K562 (cell line): ENCODE measurements around the gene FAM240A. TPM values are rescaled to one million over a fixed set of nuclear protein-coding genes. Genes with fewer than 3 reads are reported as not detected.

Source experiments
- ATAC-seq: fragments of 200-7000 bp; cut with Tn5 transposase; 3 replicates; pipeline ENCODE4 v1.9.1; 2020; ENCODE audit warnings: moderate library complexity
- BruUV-seq: library from RNA; stranded (reverse); fragments of 400-500 nt; replicated peaks from 2 replicates; lab custom pipeline; 2021; lab: Mats Ljungman, UMichigan
- CTCF ChIA-PET: fragments of 300-600 bp; formaldehyde crosslinking; extraction: SDS; loops from one replicate; lab custom pipeline; 2021; ENCODE audit warnings: low intra/inter-chr PET ratio; lab: Yijun Ruan, JAX
- POLR2A ChIA-PET: fragments of 300-600, 350-650 bp; sonication (Branson Sonifier 250); formaldehyde crosslinking; extraction: SDS; loops from one replicate; lab custom pipeline; 2021; ENCODE audit warnings: antibody characterized with exemption, inconsistent platforms; lab: Yijun Ruan, JAX
- DNase-seq, 4 experiments: peaks; one replicate each; pipeline versions ENCODE4 v3.0.0 to v3.0.0-alpha.2; 2011 to 2018; ENCODE audit warnings: low spot score in 3 of 4, mixed read lengths in 3 of 4; ENCODE audit errors: extremely low read depth in 1 of 4
- FAIRE-seq: peaks from 2 replicates; lab custom pipeline; 2011; peaks lifted over from hg19 to GRCh38; lab: Jason Lieb, UNC
- H2AFZ ChIP-seq: 2 replicates; pipeline ENCODE4 v1.6.0; 2011; ENCODE audit warnings: low read depth, low read length, control low read depth, inconsistent platforms
- H3K27ac ChIP-seq: fragments of 200-600 bp; 3 replicates; pipeline ENCODE4 v1.8.0; 2011; ENCODE audit warnings: low read depth, mild to moderate bottlenecking, control low read depth, inconsistent platforms, low read length, moderate library complexity, mixed read lengths; ENCODE audit errors: extremely low read depth
- H3K27me3 ChIP-seq, 2 experiments: fragments of 300-600 bp in 1 of 2; 2 replicates in 1 of 2; 3 replicates in 1 of 2; pipeline versions ENCODE4 v1.6.0 to v1.8.0; 2011; ENCODE audit warnings: inconsistent platforms in 2 of 2, low read length in 2 of 2, mild to moderate bottlenecking in 1 of 2, mixed read lengths in 1 of 2, moderate library complexity in 1 of 2; ENCODE audit not compliant: control insufficient read depth in 2 of 2, insufficient read depth in 2 of 2
- H3K36me3 ChIP-seq: fragments of 300-600 bp; 3 replicates; pipeline ENCODE4 v1.8.0; 2011; ENCODE audit warnings: mild to moderate bottlenecking, low read length, inconsistent platforms; ENCODE audit not compliant: control insufficient read depth, insufficient read depth
- H3K4me1 ChIP-seq, 2 experiments: fragments of 200-600 bp in 1 of 2; replicated peaks in 1 of 2; 2 replicates in 1 of 2; 3 replicates in 1 of 2; pipeline versions ENCODE4 v1.5.1 to v1.8.0; 2011; ENCODE audit warnings: inconsistent platforms in 2 of 2, low read length in 2 of 2, mild to moderate bottlenecking in 1 of 2, mixed read lengths in 1 of 2, moderate library complexity in 1 of 2; ENCODE audit not compliant: control insufficient read depth in 2 of 2, insufficient read depth in 2 of 2
- H3K4me2 ChIP-seq: 2 replicates; pipeline ENCODE4 v1.6.1; 2011; ENCODE audit warnings: low read length, control low read depth, inconsistent platforms, mixed read lengths; ENCODE audit not compliant: insufficient read depth
- H3K4me3 ChIP-seq: fragments of 200-600 bp; sonication (generic), shearing (Covaris generic); 2 replicates; pipeline ENCODE4 v1.5.1; 2016; ENCODE audit warnings: control low read depth, inconsistent platforms
- H3K79me2 ChIP-seq: fragments of 200-600 bp; 3 replicates; pipeline ENCODE4 v1.8.0; 2011; ENCODE audit warnings: low read length, inconsistent platforms; ENCODE audit not compliant: control insufficient read depth, insufficient read depth
- H3K9ac ChIP-seq, 2 experiments: 2 replicates each; pipeline versions ENCODE4 v1.6.0 to v1.6.1; 2011; ENCODE audit warnings: low read depth in 2 of 2, low read length in 2 of 2, control low read depth in 1 of 2, inconsistent platforms in 1 of 2, mild to moderate bottlenecking in 1 of 2, mixed read lengths in 1 of 2; ENCODE audit not compliant: insufficient read depth in 1 of 2
- H3K9me1 ChIP-seq: one replicate; pipeline ENCODE4 v1.6.0; 2011; ENCODE audit warnings: inconsistent platforms, mild to moderate bottlenecking, low read length, moderate library complexity; ENCODE audit not compliant: control insufficient read depth, insufficient read depth
- H3K9me3 ChIP-seq: replicated peaks from 2 replicates; pipeline ENCODE4 v1.5.1; 2011; ENCODE audit warnings: low read depth, low read length, inconsistent platforms; ENCODE audit not compliant: control insufficient read depth, insufficient read depth
- H4K20me1 ChIP-seq: replicated peaks from 2 replicates; pipeline ENCODE4 v1.6.1; 2011; ENCODE audit warnings: low read length, inconsistent platforms, mixed read lengths; ENCODE audit not compliant: control insufficient read depth, insufficient read depth
- CGGBP1 ChIP-seq: fragments of 250-450 bp; sonication (Bioruptor Pico); IDR thresholded peaks from 2 replicates; pipeline ENCODE4 v1.9.0; 2021; ENCODE audit warnings: mild to moderate bottlenecking
- CTCF ChIP-seq, 3 experiments: IDR thresholded peaks in 2 of 3; conservative IDR thresholded peaks in 1 of 3; 2 replicates each; pipeline ENCODE4 v1.5.1; 2011 to 2012; ENCODE audit warnings: low read length in 3 of 3, mild to moderate bottlenecking in 3 of 3, control low read depth in 2 of 3, improper control_type of control experiment in 1 of 3, inconsistent platforms in 1 of 3, low read depth in 1 of 3, mixed read lengths in 1 of 3, moderate library complexity in 1 of 3; ENCODE audit not compliant: insufficient read depth in 2 of 3
- MAX ChIP-seq: sonication (generic); formaldehyde crosslinking; IDR thresholded peaks from 2 replicates; pipeline ENCODE4 v1.9.0; 2022; ENCODE audit warnings: mild to moderate bottlenecking, missing genetic modification reagents
- MYNN ChIP-seq, 2 experiments: sonication (generic); formaldehyde crosslinking in 1 of 2; IDR thresholded peaks; 2 replicates each; pipeline versions ENCODE4 v1.5.0 to v1.6.1; 2016 to 2020; ENCODE audit warnings: antibody characterized with exemption in 1 of 2, missing genetic modification reagents in 1 of 2
- RAD21 ChIP-seq, 2 experiments: fragments of 250-450 bp in 1 of 2; fragments of 450-650 bp in 1 of 2; sonication (Bioruptor Pico) in 1 of 2; formaldehyde crosslinking in 1 of 2; IDR thresholded peaks in 1 of 2; conservative IDR thresholded peaks in 1 of 2; 2 replicates each; pipeline versions ENCODE4 v1.4.0 to v1.8.0; 2020 to 2022; ENCODE audit warnings: mild to moderate bottlenecking in 2 of 2, moderate library complexity in 1 of 2
- REST ChIP-seq, 2 experiments: fragments of 450-650 bp; formaldehyde crosslinking in 1 of 2; IDR thresholded peaks; 2 replicates each; pipeline versions ENCODE4 v1.4.0 to v1.6.1; 2014 to 2020; ENCODE audit warnings: mild to moderate bottlenecking in 2 of 2, borderline replicate concordance in 1 of 2, low read depth in 1 of 2
- STAT5A ChIP-seq: IDR thresholded peaks from 2 replicates; pipeline ENCODE4 v1.6.1; 2012; ENCODE audit warnings: low read length, inconsistent platforms, borderline replicate concordance
- ZNF282 ChIP-seq: sonication (generic); formaldehyde crosslinking; IDR thresholded peaks from 2 replicates; pipeline ENCODE4 v1.8.1; 2023; ENCODE audit warnings: missing genetic modification reagents
- WGBS: fragments of 100-300 bp; shearing (Covaris generic); methylation state at CpG from one replicate; pipeline ENCODE4 v1.1.6; 2016; ENCODE audit warnings: low coverage, mixed read lengths; ENCODE audit not compliant: insufficient coverage; ENCODE audit errors: missing lambda C conversion rate; 5-methylcytosine and 5-hydroxymethylcytosine counted together
- in situ Hi-C: fragments of 300-500 bp; cut with MboI; formaldehyde crosslinking; loops from 4 replicates; pipeline ENCODE4 v1.15.0; 2018; ENCODE audit warnings: inconsistent platforms, mixed read lengths
- intact Hi-C: fragments of 100-400 bp; cut with micrococcal nuclease; formaldehyde crosslinking; loops from 2 replicates; pipeline ENCODE4 v1.14.2; 2022
- polyA plus RNA-seq, 8 experiments: library from polyadenylated mRNA; depleted of rRNA in 4 of 8; stranded (reverse) in 5 of 8; unstranded in 3 of 8; fragments of >200 nt; fragmentation: Nextera tagmentation in 2 of 8; fragmentation: Illumina TruSeq in 1 of 8; extraction: Ambion mirVana in 2 of 8; extraction: Trizol in 1 of 8; gene quantifications; 2 replicates each; pipeline versions ENCODE4 v1.2.1 to v1.2.3, GENCODE V29; 2011 to 2014; ENCODE audit warnings: inconsistent platforms in 1 of 8, missing spikeins in 1 of 8
- total RNA-seq, 7 experiments: library from RNA; depleted of rRNA in 6 of 7; stranded (reverse); fragments of >200 nt in 6 of 7; fragmentation: Illumina TruSeq in 2 of 7; extraction: Trizol in 2 of 7; gene quantifications; 2 replicates each; pipeline versions ENCODE4 v1.2.1 to v1.2.3, GENCODE V29; 2011 to 2021; ENCODE audit warnings: low replicate concordance in 1 of 7

FAM240A gene
- total and polyA plus RNA-seq, 9 of the 15 experiments (the other 6 are each of a cell fraction or from before 2014, with no cell fraction given), result not detected

GRCh38 chr3:46663591-46664135 lies 51.3 kb downstream of the FAM240A start:
- Histone ChIP-seq H3K27me3 (peaks cover 18 to 97% of the 10 kb centered on the region in 2 experiments), H3K36me3 (no peaks in the 10 kb centered on the region), H3K4me2 (no peak overlapping the region), H3K9me3 (no peaks in the 10 kb centered on the region), H4K20me1 (peaks cover 11% of the 10 kb centered on the region; the same call in 1 of the 2 replicates), H3K4me3 (no peak overlapping the region), H3K9me1 (no peaks in the 10 kb centered on the region), H3K79me2 (no peaks in the 10 kb centered on the region), H3K27ac (no peak overlapping the region), H2AFZ (no peak overlapping the region), H3K4me1 (no peaks in the 10 kb centered on the region), H3K9ac (no peak overlapping the region)
- ChIA-PET POLR2A (interaction anchor here (1.3 to 1.7 kb wide), 2 partner anchors 10 kb away, joined by 3 to 4 read pairs; no protein-coding TSS in a partner anchor), CTCF (no interaction called here)
- FAIRE-seq (peak; percentile 78), DNase-seq (peak in 2 of 4 experiments; percentile 15 to 19), ATAC-seq (peak; percentile 63)
- no TSS peak for BruUV-seq
- in situ Hi-C loops (no loop called here), intact Hi-C loops (no loop called here)
- WGBS, result 4% methylated on average over 8 of the region's 8 CpGs
- peak in 1 of 2 experiments; percentile 51; a peak in 2 of 4 replicates for TF ChIP-seq RAD21 (CRISPR knock-in tag; conservative IDR thresholded peaks at IDR 0.05 in 1 of 2, IDR thresholded peaks at IDR 0.05 in 1 of 2)
- TF ChIP-seq STAT5A, result no peak
- no peak for TF ChIP-seq CGGBP1 (CRISPR knock-in tag)
- peak in 2 of 3 experiments; percentile 39; a peak in 3 of 6 replicates for TF ChIP-seq CTCF (IDR thresholded peaks at IDR 0.05 in 2 of 3, conservative IDR thresholded peaks at IDR 0.05 in 1 of 3; ENCODE audit: insufficient read depth in 2 of 3, low read depth in 1 of 3, low read length in 3 of 3)
- peak; percentile 62 for TF ChIP-seq REST (IDR thresholded peaks at IDR 0.05; ENCODE audit: borderline replicate concordance)
- TF ChIP-seq REST (CRISPR knock-in tag; IDR thresholded peaks at IDR 0.05; ENCODE audit: low read depth), result no peak
- 0 out of 2 replicates have a peak, but pooled peaks have one; percentile 37 for TF ChIP-seq MAX (CRISPR knock-in tag)
- TF ChIP-seq MYNN (IDR thresholded peaks at IDR 0.05), result no peak
- TF ChIP-seq MYNN (CRISPR knock-in tag; IDR thresholded peaks at IDR 0.05), result no peak
- no peak for TF ChIP-seq ZNF282
